ENCODE data around the gene C19orf85.

C19orf85 gene

GRCh38 chr19:55444646-55445045, 19.9 kb downstream of the C19orf85 start:
- Histone ChIP-seq H3K27ac (ENCODE audit: low read depth, low read length) (no peak overlapping the region), H3K27me3 (ENCODE audit: control insufficient read depth, insufficient read depth, low read length) (peaks cover 37% of the 10 kb centered on the region), H3K9ac (ENCODE audit: low read length) (no peak overlapping the region), H3K4me3 (ENCODE audit: low read length) (no peak overlapping the region), H3K36me3 (ENCODE audit: control insufficient read depth, insufficient read depth, low read length) (no peaks in the 10 kb centered on the region), H3K4me1 (ENCODE audit: control insufficient read depth, insufficient read depth, low read length) (no peaks in the 10 kb centered on the region)

GRCh38 chr19:55443824-55444480, 20.6 kb downstream of the C19orf85 start:
- H3K4me3 ChIP-seq (ENCODE audit: low read length) = no peak overlapping the region
- H3K4me1 ChIP-seq (ENCODE audit: control insufficient read depth, insufficient read depth, low read length) = no peaks in the 10 kb centered on the region
- no peaks in the 10 kb centered on the region for H3K36me3 ChIP-seq (ENCODE audit: control insufficient read depth, insufficient read depth, low read length)
- H3K9ac ChIP-seq (ENCODE audit: low read length) = no peak overlapping the region
- H3K27ac ChIP-seq (ENCODE audit: low read depth, low read length) = no peak overlapping the region
- H3K27me3 ChIP-seq (ENCODE audit: control insufficient read depth, insufficient read depth, low read length) = peaks cover 41% of the 10 kb centered on the region

- Histone ChIP-seq H3K36me3 (ENCODE audit: control insufficient read depth, insufficient read depth, low read length) (no peaks in the 10 kb centered on the region), H3K4me1 (ENCODE audit: control insufficient read depth, insufficient read depth, low read length) (no peaks in the 10 kb centered on the region), H3K4me3 (ENCODE audit: low read length) (no peak within 1 kb of the TSS), H3K27me3 (ENCODE audit: control insufficient read depth, insufficient read depth, low read length) (peaks cover 47% of the 10 kb centered on the region), H3K27ac (ENCODE audit: low read depth, low read length) (no peak within 1 kb of the TSS), H3K9ac (ENCODE audit: low read length) (no peak within 1 kb of the TSS)
Measured at GRCh38 chr19:55443045-55443823, 21.3 kb downstream of the C19orf85 start, which contains the start of gene SHISA7. TSS of gene SHISA7 (minus strand) at chr19:55443300. CDS start at chr19:55442863, 437 bp downstream.

GRCh38 chr19:55442372-55442961, 22.1 kb downstream of the C19orf85 start:
- peaks cover 47% of the 10 kb centered on the region for H3K27me3 ChIP-seq (ENCODE audit: control insufficient read depth, insufficient read depth, low read length)
- H3K4me1 ChIP-seq (ENCODE audit: control insufficient read depth, insufficient read depth, low read length) = no peaks in the 10 kb centered on the region
- H3K9ac ChIP-seq (ENCODE audit: low read length) = no peak overlapping the region
- no peak overlapping the region for H3K4me3 ChIP-seq (ENCODE audit: low read length)
- H3K36me3 ChIP-seq (ENCODE audit: control insufficient read depth, insufficient read depth, low read length) = no peaks in the 10 kb centered on the region
- H3K27ac ChIP-seq (ENCODE audit: low read depth, low read length) = no peak overlapping the region

GRCh38 chr19:55441692-55442321, 22.7 kb downstream of the C19orf85 start:
- no peak overlapping the region for H3K4me3 ChIP-seq (ENCODE audit: low read length)
- H3K27ac ChIP-seq (ENCODE audit: low read depth, low read length) = no peak overlapping the region
- H3K27me3 ChIP-seq (ENCODE audit: control insufficient read depth, insufficient read depth, low read length) = peaks cover 44% of the 10 kb centered on the region
- H3K4me1 ChIP-seq (ENCODE audit: control insufficient read depth, insufficient read depth, low read length) = no peaks in the 10 kb centered on the region
- no peak overlapping the region for H3K9ac ChIP-seq (ENCODE audit: low read length)
- H3K36me3 ChIP-seq (ENCODE audit: control insufficient read depth, insufficient read depth, low read length) = no peaks in the 10 kb centered on the region

GRCh38 chr19:55441319-55441691, 23.2 kb downstream of the C19orf85 start:
- peaks cover 44% of the 10 kb centered on the region for H3K27me3 ChIP-seq (ENCODE audit: control insufficient read depth, insufficient read depth, low read length)
- H3K36me3 ChIP-seq (ENCODE audit: control insufficient read depth, insufficient read depth, low read length) = no peaks in the 10 kb centered on the region
- no peak overlapping the region for H3K4me3 ChIP-seq (ENCODE audit: low read length)
- no peak overlapping the region for H3K27ac ChIP-seq (ENCODE audit: low read depth, low read length)
- H3K9ac ChIP-seq (ENCODE audit: low read length) = no peak overlapping the region
- H3K4me1 ChIP-seq (ENCODE audit: control insufficient read depth, insufficient read depth, low read length) = no peaks in the 10 kb centered on the region

- Histone ChIP-seq H3K36me3 (ENCODE audit: control insufficient read depth, insufficient read depth, low read length) (no peaks in the 10 kb centered on the region), H3K27ac (ENCODE audit: low read depth, low read length) (no peak overlapping the region), H3K27me3 (ENCODE audit: control insufficient read depth, insufficient read depth, low read length) (peaks cover 44% of the 10 kb centered on the region), H3K4me3 (ENCODE audit: low read length) (no peak overlapping the region), H3K9ac (ENCODE audit: low read length) (no peak overlapping the region), H3K4me1 (ENCODE audit: control insufficient read depth, insufficient read depth, low read length) (no peaks in the 10 kb centered on the region)
Measured at GRCh38 chr19:55440411-55441105, 24.0 kb downstream of the C19orf85 start.

- no peak overlapping the region for H3K4me3 ChIP-seq (ENCODE audit: low read length)
- peaks cover 38% of the 10 kb centered on the region for H3K27me3 ChIP-seq (ENCODE audit: control insufficient read depth, insufficient read depth, low read length)
- no peaks in the 10 kb centered on the region for H3K36me3 ChIP-seq (ENCODE audit: control insufficient read depth, insufficient read depth, low read length)
- H3K4me1 ChIP-seq (ENCODE audit: control insufficient read depth, insufficient read depth, low read length) = no peaks in the 10 kb centered on the region
- no peak overlapping the region for H3K27ac ChIP-seq (ENCODE audit: low read depth, low read length)
- no peak overlapping the region for H3K9ac ChIP-seq (ENCODE audit: low read length)
Measured at GRCh38 chr19:55439052-55439451, 25.5 kb downstream of the C19orf85 start.

GRCh38 chr19:55437410-55437809, 27.1 kb downstream of the C19orf85 start:
- H3K4me3 ChIP-seq (ENCODE audit: low read length) = no peak overlapping the region
- H3K27ac ChIP-seq (ENCODE audit: low read depth, low read length) = no peak overlapping the region
- peaks cover 40% of the 10 kb centered on the region for H3K27me3 ChIP-seq (ENCODE audit: control insufficient read depth, insufficient read depth, low read length)
- no peak overlapping the region for H3K9ac ChIP-seq (ENCODE audit: low read length)
- no peaks in the 10 kb centered on the region for H3K4me1 ChIP-seq (ENCODE audit: control insufficient read depth, insufficient read depth, low read length)
- no peaks in the 10 kb centered on the region for H3K36me3 ChIP-seq (ENCODE audit: control insufficient read depth, insufficient read depth, low read length)

GRCh38 chr19:55436847-55437246, 27.7 kb downstream of the C19orf85 start:
- Histone ChIP-seq H3K27ac (ENCODE audit: low read depth, low read length) (no peak overlapping the region), H3K36me3 (ENCODE audit: control insufficient read depth, insufficient read depth, low read length) (no peaks in the 10 kb centered on the region), H3K9ac (ENCODE audit: low read length) (no peak overlapping the region), H3K4me3 (ENCODE audit: low read length) (no peak overlapping the region), H3K4me1 (ENCODE audit: control insufficient read depth, insufficient read depth, low read length) (no peaks in the 10 kb centered on the region), H3K27me3 (ENCODE audit: control insufficient read depth, insufficient read depth, low read length) (peaks cover 44% of the 10 kb centered on the region)

GRCh38 chr19:55435020-55435419, 29.5 kb downstream of the C19orf85 start:
- Histone ChIP-seq H3K9ac (ENCODE audit: low read length) (no peak overlapping the region), H3K4me1 (ENCODE audit: control insufficient read depth, insufficient read depth, low read length) (no peaks in the 10 kb centered on the region), H3K36me3 (ENCODE audit: control insufficient read depth, insufficient read depth, low read length) (no peaks in the 10 kb centered on the region), H3K27ac (ENCODE audit: low read depth, low read length) (no peak overlapping the region), H3K4me3 (ENCODE audit: low read length) (no peak overlapping the region), H3K27me3 (ENCODE audit: control insufficient read depth, insufficient read depth, low read length) (peaks cover 32% of the 10 kb centered on the region)

Data from rectal smooth muscle tissue (tissue), 1 donor.